HT-29 (cell line): Measurements from ENCODE around the gene TBC1D9. TPM values are rescaled to one million over a fixed set of nuclear protein-coding genes. Genes with fewer than 3 reads are reported as not detected.

Experiments
- DNase-seq: peaks from one replicate; pipeline ENCODE4 v3.0.0-alpha.2; 2015; ENCODE audit warnings: low spot score
- total RNA-seq: library from RNA; depleted of rRNA; stranded (reverse); fragments of >200 nt; shearing (Covaris generic); gene quantifications from 2 replicates; pipeline ENCODE4 v1.2.3, GENCODE V29; 2014

The TBC1D9 gene
- total RNA-seq, 1 experiment from 2014 or later: 9.0 TPM

- no peak for DNase-seq
These were observed 60.7 kb downstream of the TBC1D9 start for GRCh38 chr4:140695483-140695882.

- DNase-seq: no peak
These were observed 62.6 kb downstream of the TBC1D9 start for GRCh38 chr4:140693562-140693961.

GRCh38 chr4:140691369-140691768, 64.8 kb downstream of the TBC1D9 start:
- no peak for DNase-seq

GRCh38 chr4:140690093-140690492, 66.1 kb downstream of the TBC1D9 start:
- DNase-seq: no peak

GRCh38 chr4:140689623-140690022, 66.6 kb downstream of the TBC1D9 start:
- DNase-seq: no peak

GRCh38 chr4:140688711-140689598, 67.2 kb downstream of the TBC1D9 start:
- no peak for DNase-seq

GRCh38 chr4:140686796-140687195, 69.4 kb downstream of the TBC1D9 start:
- no peak for DNase-seq

- no peak for DNase-seq
These were observed 71.9 kb downstream of the TBC1D9 start for GRCh38 chr4:140684314-140684713.

- DNase-seq: no peak
These were observed 75.0 kb downstream of the TBC1D9 start for GRCh38 chr4:140681201-140681600.

GRCh38 chr4:140680686-140681085, 75.5 kb downstream of the TBC1D9 start:
- DNase-seq: no peak

- DNase-seq: no peak
These were observed 76.6 kb downstream of the TBC1D9 start for GRCh38 chr4:140679576-140679975.

- no peak for DNase-seq
These were observed 80.5 kb downstream of the TBC1D9 start for GRCh38 chr4:140675599-140676231.

GRCh38 chr4:140673729-140674128, 82.5 kb downstream of the TBC1D9 start:
- DNase-seq: no peak

GRCh38 chr4:140672416-140672815, 83.8 kb downstream of the TBC1D9 start:
- no peak for DNase-seq

GRCh38 chr4:140668111-140668510, 88.1 kb downstream of the TBC1D9 start:
- DNase-seq: no peak

- DNase-seq: no peak
These were observed 89.1 kb downstream of the TBC1D9 start for GRCh38 chr4:140666889-140667614.

GRCh38 chr4:140662082-140662869, 93.9 kb downstream of the TBC1D9 start:
- DNase-seq: no peak

GRCh38 chr4:140661550-140661949, 94.6 kb downstream of the TBC1D9 start:
- DNase-seq: no peak

- DNase-seq: peak; percentile 20
These were observed 96.1 kb downstream of the TBC1D9 start for GRCh38 chr4:140659943-140660700.

GRCh38 chr4:140654495-140654814, 101.7 kb downstream of the TBC1D9 start:
- DNase-seq: no peak
